ENCODE data around the gene CDK13.

DNA sequence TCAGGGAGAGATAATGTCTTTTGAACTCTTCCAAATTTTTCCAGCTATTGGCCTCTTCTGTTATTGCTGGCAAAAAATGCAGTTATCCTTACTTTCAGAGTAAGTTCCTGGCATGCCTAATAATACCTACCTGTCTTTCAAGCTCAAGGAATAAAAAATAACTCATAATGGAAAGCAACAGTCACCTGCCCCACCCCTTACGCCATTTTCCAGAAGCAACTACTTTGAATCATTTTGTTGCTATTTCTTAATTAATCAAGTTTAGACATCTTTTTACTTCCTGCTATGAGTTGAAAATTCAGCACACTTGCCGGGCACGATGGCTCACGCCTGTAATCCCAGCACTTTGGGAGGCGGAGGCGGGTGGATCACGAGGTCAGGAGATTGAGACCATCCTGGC, 23.0 kb upstream of the CDK13 start:
- TF ChIP-seq ZFP30 (CRISPR knock-in tag; IDR thresholded peaks at IDR 0.05) = no peak
- no peak for TF ChIP-seq ESRRG (CRISPR knock-in tag; IDR thresholded peaks at IDR 0.05)
- no peak for TF ChIP-seq SNAI2 (CRISPR knock-in tag; IDR thresholded peaks at IDR 0.05)
- TF ChIP-seq CSDC2 (CRISPR knock-in tag; IDR thresholded peaks at IDR 0.05) = no peak
- TF ChIP-seq, protein P1, sequence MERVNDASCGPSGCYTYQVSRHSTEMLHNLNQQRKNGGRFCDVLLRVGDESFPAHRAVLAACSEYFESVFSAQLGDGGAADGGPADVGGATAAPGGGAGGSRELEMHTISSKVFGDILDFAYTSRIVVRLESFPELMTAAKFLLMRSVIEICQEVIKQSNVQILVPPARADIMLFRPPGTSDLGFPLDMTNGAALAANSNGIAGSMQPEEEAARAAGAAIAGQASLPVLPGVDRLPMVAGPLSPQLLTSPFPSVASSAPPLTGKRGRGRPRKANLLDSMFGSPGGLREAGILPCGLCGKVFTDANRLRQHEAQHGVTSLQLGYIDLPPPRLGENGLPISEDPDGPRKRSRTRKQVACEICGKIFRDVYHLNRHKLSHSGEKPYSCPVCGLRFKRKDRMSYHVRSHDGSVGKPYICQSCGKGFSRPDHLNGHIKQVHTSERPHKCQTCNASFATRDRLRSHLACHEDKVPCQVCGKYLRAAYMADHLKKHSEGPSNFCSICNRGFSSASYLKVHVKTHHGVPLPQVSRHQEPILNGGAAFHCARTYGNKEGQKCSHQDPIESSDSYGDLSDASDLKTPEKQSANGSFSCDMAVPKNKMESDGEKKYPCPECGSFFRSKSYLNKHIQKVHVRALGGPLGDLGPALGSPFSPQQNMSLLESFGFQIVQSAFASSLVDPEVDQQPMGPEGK (CRISPR knock-in tag; IDR thresholded peaks at IDR 0.05; ENCODE audit: borderline replicate concordance) = no peak
